Panc1 (cell line): ENCODE data around the gene LRBA.

Experiments
- SIN3A ChIP-seq: IDR thresholded peaks from 2 replicates; pipeline ENCODE4 v1.6.1; 2012; ENCODE audit warnings: low read depth, mild to moderate bottlenecking, low read length, moderate library complexity, borderline replicate concordance; ENCODE audit not compliant: insufficient read depth
- TF ChIP-seq, protein P1 (sequence below): fragments of 450-650 bp; IDR thresholded peaks from 2 replicates; pipeline ENCODE4 v1.5.1; 2017; ENCODE audit warnings: mild to moderate bottlenecking

DNA sequence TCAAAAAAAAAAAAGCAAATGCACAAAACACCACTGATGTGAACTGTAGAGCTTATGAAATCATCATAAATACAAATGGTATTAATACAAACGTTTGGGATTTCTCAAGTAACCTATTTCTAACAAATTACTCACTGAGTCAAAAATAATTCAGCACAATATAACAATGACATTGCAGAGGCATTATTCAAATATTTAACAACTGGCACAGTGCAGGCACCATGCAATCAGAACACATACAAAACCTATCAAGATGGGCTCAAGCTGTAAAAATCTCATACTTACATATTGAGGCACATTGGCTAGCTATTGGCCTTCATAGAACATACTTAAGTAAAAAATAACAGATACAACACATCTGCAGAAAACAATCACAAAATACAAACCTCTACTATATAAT lies 81.1 kb downstream of the LRBA start:
- TF ChIP-seq, protein P1, sequence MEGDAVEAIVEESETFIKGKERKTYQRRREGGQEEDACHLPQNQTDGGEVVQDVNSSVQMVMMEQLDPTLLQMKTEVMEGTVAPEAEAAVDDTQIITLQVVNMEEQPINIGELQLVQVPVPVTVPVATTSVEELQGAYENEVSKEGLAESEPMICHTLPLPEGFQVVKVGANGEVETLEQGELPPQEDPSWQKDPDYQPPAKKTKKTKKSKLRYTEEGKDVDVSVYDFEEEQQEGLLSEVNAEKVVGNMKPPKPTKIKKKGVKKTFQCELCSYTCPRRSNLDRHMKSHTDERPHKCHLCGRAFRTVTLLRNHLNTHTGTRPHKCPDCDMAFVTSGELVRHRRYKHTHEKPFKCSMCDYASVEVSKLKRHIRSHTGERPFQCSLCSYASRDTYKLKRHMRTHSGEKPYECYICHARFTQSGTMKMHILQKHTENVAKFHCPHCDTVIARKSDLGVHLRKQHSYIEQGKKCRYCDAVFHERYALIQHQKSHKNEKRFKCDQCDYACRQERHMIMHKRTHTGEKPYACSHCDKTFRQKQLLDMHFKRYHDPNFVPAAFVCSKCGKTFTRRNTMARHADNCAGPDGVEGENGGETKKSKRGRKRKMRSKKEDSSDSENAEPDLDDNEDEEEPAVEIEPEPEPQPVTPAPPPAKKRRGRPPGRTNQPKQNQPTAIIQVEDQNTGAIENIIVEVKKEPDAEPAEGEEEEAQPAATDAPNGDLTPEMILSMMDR = no peak
- TF ChIP-seq SIN3A = no peak
